NB4 (cell line): ENCODE measurements around the gene GPC3.

Experiments used
- DNase-seq: peaks from one replicate; pipeline ENCODE4 v3.0.0; 2010; ENCODE audit warnings: low read depth
- H3K4me3 ChIP-seq: one replicate; pipeline ENCODE4 v1.5.1; 2011; ENCODE audit warnings: mild to moderate bottlenecking, low read depth, low read length, moderate library complexity
- MAX ChIP-seq: IDR thresholded peaks from 2 replicates; pipeline ENCODE4 v1.6.1; 2011; ENCODE audit warnings: low read depth, low read length
- MYC ChIP-seq: IDR thresholded peaks from 2 replicates; pipeline ENCODE4 v1.6.1; 2011; ENCODE audit warnings: low read depth, low read length
- POLR2A ChIP-seq: IDR thresholded peaks from 2 replicates; pipeline ENCODE4 v1.6.1; 2011; ENCODE audit warnings: mild to moderate bottlenecking; ENCODE audit not compliant: insufficient read length; ENCODE audit errors: extremely low read depth
- TF ChIP-seq, protein P1 (sequence below): IDR thresholded peaks from one replicate; pipeline ENCODE4 v1.5.1; 2012; ENCODE audit warnings: low read depth, low read length

The GPC3 gene

DNA sequence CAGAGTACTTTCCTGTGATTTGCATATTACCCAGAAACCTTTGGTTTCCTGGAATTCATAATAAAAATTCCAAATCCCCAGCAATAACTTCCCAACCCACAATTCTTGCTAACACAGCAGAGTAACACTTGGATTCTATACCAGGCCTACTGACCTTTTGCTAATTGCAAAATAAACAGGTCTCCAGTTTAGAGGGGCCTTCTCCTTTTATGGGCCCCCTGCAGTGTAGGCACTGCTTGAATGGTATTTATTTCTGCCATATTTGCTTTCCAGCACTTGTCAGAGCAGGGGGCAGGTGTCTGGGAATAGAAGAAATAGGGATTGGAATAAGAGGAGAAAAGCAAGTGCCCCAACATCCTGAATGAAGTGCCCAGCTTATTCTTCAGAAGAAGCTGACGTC is 25.3 kb upstream of the GPC3 start:
- H3K4me3 ChIP-seq, result no peak overlapping the region
- no peak for TF ChIP-seq POLR2A
- TF ChIP-seq MAX, result no peak
- no peak for TF ChIP-seq MYC
- TF ChIP-seq, protein P1, sequence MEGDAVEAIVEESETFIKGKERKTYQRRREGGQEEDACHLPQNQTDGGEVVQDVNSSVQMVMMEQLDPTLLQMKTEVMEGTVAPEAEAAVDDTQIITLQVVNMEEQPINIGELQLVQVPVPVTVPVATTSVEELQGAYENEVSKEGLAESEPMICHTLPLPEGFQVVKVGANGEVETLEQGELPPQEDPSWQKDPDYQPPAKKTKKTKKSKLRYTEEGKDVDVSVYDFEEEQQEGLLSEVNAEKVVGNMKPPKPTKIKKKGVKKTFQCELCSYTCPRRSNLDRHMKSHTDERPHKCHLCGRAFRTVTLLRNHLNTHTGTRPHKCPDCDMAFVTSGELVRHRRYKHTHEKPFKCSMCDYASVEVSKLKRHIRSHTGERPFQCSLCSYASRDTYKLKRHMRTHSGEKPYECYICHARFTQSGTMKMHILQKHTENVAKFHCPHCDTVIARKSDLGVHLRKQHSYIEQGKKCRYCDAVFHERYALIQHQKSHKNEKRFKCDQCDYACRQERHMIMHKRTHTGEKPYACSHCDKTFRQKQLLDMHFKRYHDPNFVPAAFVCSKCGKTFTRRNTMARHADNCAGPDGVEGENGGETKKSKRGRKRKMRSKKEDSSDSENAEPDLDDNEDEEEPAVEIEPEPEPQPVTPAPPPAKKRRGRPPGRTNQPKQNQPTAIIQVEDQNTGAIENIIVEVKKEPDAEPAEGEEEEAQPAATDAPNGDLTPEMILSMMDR, result no peak
- no peak for DNase-seq

DNA sequence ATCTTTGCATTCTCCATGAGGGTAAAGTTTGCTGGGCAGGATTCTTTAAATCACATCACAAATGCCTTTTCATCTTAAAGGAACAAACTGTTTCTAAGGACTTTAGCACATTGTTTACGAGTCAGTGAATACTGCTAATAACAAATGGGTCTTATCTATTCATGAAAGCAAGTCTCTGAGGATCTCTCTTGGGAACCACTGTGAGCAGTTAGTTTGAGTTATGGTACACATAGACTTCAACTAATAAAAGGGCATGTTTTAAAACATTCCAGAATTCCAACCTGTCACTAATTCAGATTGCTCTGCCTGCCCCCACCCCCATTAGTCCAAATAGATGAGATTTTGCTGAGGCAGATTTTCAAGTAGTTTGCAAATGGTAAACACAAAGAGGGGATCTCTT is 22.3 kb upstream of the GPC3 start:
- DNase-seq, result no peak
- TF ChIP-seq, protein P1, result no peak
- TF ChIP-seq MYC (no peak), POLR2A (no peak), MAX (no peak)
- H3K4me3 ChIP-seq, result no peak overlapping the region

DNA sequence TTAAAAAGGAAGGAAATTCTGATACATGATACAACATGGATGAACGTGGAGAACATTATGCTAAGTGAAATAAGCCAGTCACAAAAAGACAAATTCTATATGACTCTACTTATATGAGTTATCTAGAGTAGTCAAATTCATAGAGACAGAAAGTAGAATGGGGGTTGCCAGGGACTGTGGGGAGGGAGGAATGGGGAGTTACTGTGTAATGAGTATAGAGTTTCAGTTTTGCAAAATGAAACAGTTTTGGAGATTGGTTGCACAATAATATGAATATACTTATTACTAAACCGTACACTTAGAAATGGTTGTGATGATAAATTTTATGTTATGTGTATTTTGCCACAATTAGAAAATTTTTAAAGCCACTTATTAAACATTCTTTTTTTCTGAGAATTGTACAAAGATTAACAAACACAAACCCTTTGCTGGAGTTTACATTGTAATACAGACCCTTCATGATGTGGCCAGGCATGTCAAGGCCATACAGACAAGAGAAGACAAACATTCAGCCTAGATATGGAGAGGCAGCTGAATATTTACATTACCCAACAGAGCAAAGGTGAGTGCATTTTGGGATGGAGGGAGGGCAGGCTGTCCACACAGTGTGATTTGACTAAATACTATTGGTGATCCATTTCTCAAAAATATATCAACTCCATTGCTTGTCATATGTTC is 21.2 kb upstream of the GPC3 start:
- DNase-seq, result no peak
- no peak overlapping the region for H3K4me3 ChIP-seq
- TF ChIP-seq POLR2A (no peak), MYC (no peak), MAX (no peak)
- TF ChIP-seq, protein P1, result no peak

DNA sequence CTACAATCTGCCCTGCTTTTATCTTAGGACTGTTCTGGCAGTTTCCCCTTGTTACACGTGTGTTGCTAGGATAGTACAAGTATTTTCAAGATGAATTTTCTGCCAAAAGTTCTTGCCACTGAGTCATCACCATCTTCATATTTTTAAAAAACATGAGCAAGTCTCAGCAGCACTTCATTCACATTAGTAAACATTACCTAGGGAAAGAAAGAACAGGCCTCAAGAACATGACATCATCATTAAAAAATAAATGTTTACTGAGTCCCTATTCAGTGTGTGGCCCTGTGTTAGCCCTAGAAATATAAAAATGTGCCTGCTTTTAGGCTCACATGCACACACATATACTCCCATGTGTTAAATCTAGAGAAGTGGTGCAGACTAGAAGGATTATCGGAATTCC is 18.7 kb upstream of the GPC3 start:
- no peak for DNase-seq
- H3K4me3 ChIP-seq, result no peak overlapping the region
- TF ChIP-seq POLR2A (no peak), MYC (no peak), MAX (no peak)
- TF ChIP-seq, protein P1, result no peak

DNA sequence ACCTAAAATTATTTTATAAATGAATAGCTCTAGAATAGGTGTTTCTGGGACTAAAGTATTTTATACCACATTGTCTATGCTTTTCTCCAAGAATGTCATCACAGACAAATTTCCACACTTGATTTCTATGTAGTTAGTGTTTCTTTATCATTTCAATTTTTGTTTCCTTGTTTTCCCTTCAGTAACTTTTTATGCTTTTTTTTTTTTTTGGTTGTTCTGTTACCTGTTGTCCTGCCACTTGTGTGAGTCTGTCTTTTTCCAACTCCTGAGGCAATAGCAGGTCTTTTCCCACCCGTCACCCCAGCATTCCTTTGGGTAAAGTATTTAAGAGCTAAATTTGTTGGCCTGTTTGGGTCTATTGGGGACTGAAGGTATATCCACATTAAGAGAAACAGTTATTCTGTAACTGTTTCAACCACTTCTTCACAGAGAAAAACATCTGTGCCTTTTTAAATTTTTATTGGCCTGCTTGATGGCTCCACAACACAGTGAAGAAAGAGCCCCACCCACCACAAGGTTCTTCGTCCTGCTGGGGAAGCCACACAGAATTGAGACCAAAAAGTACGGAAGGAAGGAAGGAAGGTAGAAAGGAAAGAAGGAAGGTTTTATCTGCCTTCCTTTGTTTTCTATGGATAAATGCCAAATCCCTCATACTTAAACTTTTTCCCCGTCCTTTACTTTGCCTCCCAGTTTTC is 17.7 kb upstream of the GPC3 start:
- H3K4me3 ChIP-seq, result no peak overlapping the region
- no peak for TF ChIP-seq MYC
- no peak for TF ChIP-seq POLR2A
- TF ChIP-seq, protein P1, result no peak
- no peak for TF ChIP-seq MAX
- DNase-seq, result peak; percentile 24
